ENCODE results near the gene DLX3. TPM values are rescaled to one million over a fixed set of nuclear protein-coding genes. Genes with fewer than 3 reads are reported as not detected.

Gene DLX3
- total RNA-seq, 1 donor from 2014 or later, result 1.7 TPM

- no peak for DNase-seq (ENCODE audit: extremely low spot score in 2 of 2)
- H3K27me3 ChIP-seq, result no peaks in the 10 kb centered on the region
- H3K27ac ChIP-seq, result no peak overlapping the region
- no peaks in the 10 kb centered on the region for H3K9me3 ChIP-seq
- H3K4me3 ChIP-seq, result peak overlapping the region in 1 of 2 donors; percentile 32
- H3K4me1 ChIP-seq, result peaks cover 34% of the 10 kb centered on the region
- TF ChIP-seq POLR2A (IDR thresholded peaks at IDR 0.05) (no peak), CTCF (IDR thresholded peaks at IDR 0.05) (no peak)
- intact Hi-C loops (cut with DNase I), result loop anchor here (5.0 to 10.0 kb wide), 3 partner anchors 135 to 442 kb away; no protein-coding TSS in a partner anchor
- H3K36me3 ChIP-seq, result no peaks in the 10 kb centered on the region
Measured at GRCh38 chr17:49997301-49997650, 2.3 kb upstream of the DLX3 start.

DNA sequence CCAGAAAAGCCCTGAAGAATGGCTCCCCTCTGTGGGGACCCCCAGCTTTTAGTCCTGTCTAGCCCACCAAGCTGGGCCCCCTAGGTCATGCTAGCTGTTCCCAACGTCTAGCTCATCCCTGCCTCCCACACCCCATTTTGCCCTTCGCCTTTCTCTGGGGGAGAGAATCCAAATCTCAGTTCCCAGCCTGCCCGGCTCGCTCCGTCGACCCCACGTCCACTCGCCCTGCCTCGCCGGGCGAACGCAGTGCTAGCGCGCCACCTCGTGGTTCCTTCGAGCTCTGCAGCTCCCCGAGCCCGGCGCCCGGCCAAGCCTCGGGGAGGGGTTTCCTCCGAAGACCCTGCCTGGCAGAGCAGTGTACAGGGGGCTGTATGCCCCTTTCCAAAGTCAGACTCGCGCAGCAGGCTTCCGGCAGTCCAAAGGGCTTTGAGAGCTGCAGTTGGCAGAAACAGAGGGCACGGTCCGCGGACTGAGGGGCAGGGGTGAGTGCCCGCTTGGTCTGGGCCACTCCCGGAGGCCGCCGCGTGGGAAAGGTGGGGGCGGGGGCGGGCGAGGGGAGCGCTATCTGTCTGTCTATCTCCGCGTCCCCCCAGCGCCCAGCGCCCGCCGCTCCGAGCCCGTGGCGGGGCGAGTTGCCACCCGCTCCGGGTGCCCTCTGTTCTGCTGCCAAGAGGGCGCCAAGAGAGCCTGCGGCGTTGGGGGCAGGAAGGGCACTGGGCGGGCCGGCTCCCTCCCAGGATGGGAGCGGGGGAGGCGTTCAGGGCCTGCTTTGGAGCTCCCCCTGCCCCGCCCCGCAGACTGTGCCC, 1.7 kb upstream of the DLX3 start:
- Histone ChIP-seq H3K27ac (no peak overlapping the region), H3K9me3 (no peaks in the 10 kb centered on the region), H3K27me3 (no peaks in the 10 kb centered on the region), H3K4me3 (peak overlapping the region; percentile 32 to 38), H3K36me3 (no peaks in the 10 kb centered on the region), H3K4me1 (peaks cover 34% of the 10 kb centered on the region)
- no peak for DNase-seq (ENCODE audit: extremely low spot score in 2 of 2)
- intact Hi-C loops (cut with DNase I), result loop anchor here (5.0 to 10.0 kb wide), 3 partner anchors 134 to 442 kb away; no protein-coding TSS in a partner anchor
- TF ChIP-seq POLR2A (IDR thresholded peaks at IDR 0.05) (no peak), CTCF (IDR thresholded peaks at IDR 0.05) (peak; percentile 91 to 97 (median 92)), POLR2AphosphoS5 (IDR thresholded peaks at IDR 0.05; ENCODE audit: insufficient read depth in 1 of 2, low read depth in 1 of 2) (peak in 1 of 2 donors; percentile 28)

- Histone ChIP-seq H3K4me3 (no peak overlapping the region), H3K27me3 (no peaks in the 10 kb centered on the region), H3K4me1 (peaks cover 34% of the 10 kb centered on the region), H3K36me3 (no peaks in the 10 kb centered on the region), H3K9me3 (no peaks in the 10 kb centered on the region), H3K27ac (no peak overlapping the region)
- intact Hi-C loops (cut with DNase I), result loop anchor here (5.0 to 10.0 kb wide), 3 partner anchors 134 to 441 kb away; no protein-coding TSS in a partner anchor
- DNase-seq (ENCODE audit: extremely low spot score in 2 of 2), result no peak
- TF ChIP-seq POLR2AphosphoS5 (IDR thresholded peaks at IDR 0.05; ENCODE audit: insufficient read depth in 1 of 2, low read depth in 1 of 2) (no peak), CTCF (IDR thresholded peaks at IDR 0.05) (no peak), POLR2A (IDR thresholded peaks at IDR 0.05) (no peak)
Measured at GRCh38 chr17:49996121-49996494, 1.1 kb upstream of the DLX3 start.

GRCh38 chr17:49994085-49995054, 654 bp downstream of the DLX3 start:
- DNase-seq (ENCODE audit: extremely low spot score in 2 of 2), result no peak
- intact Hi-C loops (cut with DNase I), result loop anchor here (5.0 to 10.0 kb wide), 4 partner anchors 112 to 440 kb away; no protein-coding TSS in a partner anchor
- TF ChIP-seq CTCF (IDR thresholded peaks at IDR 0.05), result no peak
- TF ChIP-seq POLR2AphosphoS5 (IDR thresholded peaks at IDR 0.05; ENCODE audit: insufficient read depth in 1 of 2, low read depth in 1 of 2), result no peak
- TF ChIP-seq POLR2A (IDR thresholded peaks at IDR 0.05), result no peak
- Histone ChIP-seq H3K4me3 (peak overlapping the region; percentile 39 to 48), H3K27me3 (no peaks in the 10 kb centered on the region), H3K4me1 (peaks cover 34% of the 10 kb centered on the region), H3K9me3 (no peaks in the 10 kb centered on the region), H3K27ac (peak overlapping the region; percentile 4), H3K36me3 (no peaks in the 10 kb centered on the region)
